GM18909 (cell line): ENCODE data around the gene DEFB127.
"Not testable (repeated sequence)": the region's sequence is repeated elsewhere in the genome, so short reads cannot be mapped to it uniquely, and the experiment has no call there.

Experiments
- ATAC-seq: cut with Tn5 transposase; IDR thresholded peaks from one replicate; pipeline ENCODE4 v1.9.1; 2021; ENCODE audit warnings: mild to moderate bottlenecking; ENCODE audit not compliant: unreplicated experiment, poor library complexity

Gene DEFB127, protein sequence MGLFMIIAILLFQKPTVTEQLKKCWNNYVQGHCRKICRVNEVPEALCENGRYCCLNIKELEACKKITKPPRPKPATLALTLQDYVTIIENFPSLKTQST

DNA sequence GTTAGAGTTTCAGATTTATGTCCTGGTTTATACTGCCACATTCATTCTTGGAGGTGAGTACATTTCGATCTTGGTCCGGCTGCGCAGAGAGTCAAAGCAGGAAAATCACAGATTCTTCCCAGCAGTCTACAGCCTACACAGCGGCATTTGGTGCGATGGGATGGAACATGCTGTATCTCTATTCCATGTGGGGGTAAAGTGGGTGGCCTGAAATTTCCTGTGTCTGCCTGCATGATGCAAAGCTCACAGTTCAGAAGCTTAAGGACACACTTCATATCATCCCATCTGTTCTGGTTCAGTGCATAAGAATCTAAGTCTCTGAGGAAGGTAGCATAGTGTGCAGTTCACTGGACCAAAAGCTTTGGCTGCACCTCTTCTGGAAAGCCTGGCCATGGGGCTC is at the start of gene DEFB127:
DEFB127 (plus strand) TSS at position 301 of the 400 bp plus-strand sequence; CDS start at position 392, 91 bp downstream.
- no peak for ATAC-seq

DNA sequence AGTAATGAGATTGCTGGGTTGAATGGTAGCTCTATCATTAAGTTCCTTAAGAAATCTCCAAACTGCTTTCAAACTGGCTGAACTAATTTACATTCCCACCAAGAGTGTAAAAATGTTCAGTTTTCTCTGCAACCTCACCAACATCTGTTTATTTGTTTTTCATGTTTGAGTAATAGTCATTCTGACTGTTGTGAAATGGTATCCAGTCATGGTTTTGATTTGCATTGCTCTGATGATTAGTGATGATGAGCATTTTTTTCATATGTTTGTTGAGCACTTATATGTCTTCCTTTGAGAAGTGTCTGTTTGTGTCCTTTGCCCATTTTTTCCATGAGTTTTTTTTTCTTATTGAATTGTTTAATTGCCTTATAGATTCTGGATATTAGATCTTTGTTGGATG is 44.9 kb upstream of the DEFB127 start:
- no peak for ATAC-seq

DNA sequence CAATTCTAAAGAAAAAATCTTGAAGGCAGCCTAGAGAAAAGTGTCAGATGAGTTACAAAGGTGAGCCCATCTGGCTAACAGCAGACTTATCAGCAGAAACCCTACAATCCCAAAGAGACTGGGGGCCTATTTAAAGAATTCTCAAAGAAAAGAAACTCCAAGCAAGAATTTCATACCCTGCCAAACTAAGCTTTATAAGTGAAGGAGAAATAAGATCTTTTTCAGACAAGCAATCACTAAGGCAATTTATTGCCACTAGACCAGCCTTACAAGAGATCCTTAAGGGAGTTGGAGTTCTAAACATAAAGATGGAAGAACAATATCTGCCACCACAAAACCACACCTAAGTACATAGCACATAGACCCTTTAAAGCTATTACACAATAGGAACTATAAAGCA is 39.7 kb upstream of the DEFB127 start:
- ATAC-seq: no peak

DNA sequence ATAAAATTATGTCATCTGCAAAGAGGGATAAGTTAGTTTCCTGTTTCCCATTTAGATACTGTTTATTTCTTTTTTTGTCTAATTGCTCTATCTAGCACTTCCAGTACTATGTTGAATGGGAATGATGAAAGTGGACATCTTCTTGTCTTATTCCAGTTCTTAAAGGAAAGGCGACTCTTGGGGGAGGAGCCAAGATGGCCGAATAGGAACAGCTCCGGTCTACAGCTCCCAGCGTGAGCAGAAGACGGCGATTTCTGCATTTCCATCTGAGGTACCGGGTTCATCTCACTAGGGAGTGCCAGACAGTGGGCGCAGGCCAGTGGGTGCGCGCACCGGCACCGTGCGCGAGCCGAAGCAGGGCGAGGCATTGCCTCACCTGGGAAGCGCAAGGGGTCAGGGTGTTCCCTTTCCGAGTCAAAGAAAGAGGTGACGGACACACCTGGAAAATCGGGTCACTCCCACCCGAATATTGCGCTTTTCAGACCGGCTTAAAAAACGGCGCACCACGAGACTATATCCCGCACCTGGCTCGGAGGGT is 27.4 kb upstream of the DEFB127 start:
- not testable (repeated sequence) for ATAC-seq

GRCh38 chr20:137668-138490 is 19.4 kb upstream of the DEFB127 start:
- no peak for ATAC-seq

DNA sequence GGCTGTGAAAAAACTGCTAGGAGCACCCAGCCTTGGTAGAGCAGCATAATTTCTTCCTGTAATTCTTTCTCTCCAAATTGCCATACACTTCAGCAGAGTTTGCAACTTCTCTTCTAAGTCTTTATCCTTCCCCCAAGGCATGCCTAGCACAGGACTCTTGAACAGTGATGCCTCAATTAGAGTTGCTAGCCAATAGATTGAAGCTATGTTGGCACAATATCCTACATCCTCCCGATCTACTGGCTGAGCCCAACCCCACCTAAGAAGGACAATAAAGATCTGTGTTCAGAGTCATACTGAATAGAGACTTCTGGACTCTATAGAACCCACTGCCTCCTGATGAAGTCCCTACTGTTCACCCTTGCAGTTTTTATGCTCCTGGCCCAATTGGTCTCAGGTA is 15.0 kb upstream of the DEFB127 start, which contains the start of gene DEFB126:
DEFB126 (plus strand) TSS at position 301 of the 400 bp plus-strand sequence; CDS start at position 340, 39 bp downstream.
- no peak for ATAC-seq

DNA sequence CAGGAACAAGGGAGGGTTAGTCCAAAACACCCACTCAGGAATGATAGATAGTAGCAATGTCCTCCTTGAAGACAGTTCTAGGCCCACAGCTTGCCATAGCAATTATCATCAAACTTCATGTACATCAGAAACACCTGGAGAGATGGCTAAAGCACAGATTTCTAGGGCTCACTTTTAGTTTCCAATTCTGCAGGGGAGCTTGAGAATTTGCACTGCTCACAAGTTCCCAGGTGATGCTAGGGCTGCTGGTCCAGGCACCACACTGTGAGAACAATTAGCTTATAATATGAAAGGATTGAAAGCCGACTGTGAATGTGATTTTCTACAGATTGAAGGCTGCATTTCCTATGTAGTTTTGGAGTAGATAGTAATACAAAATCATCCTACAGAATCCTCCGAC is 11.4 kb upstream of the DEFB127 start:
- no peak for ATAC-seq

- no peak for ATAC-seq
Measured at GRCh38 chr20:152131-152530, 5.1 kb upstream of the DEFB127 start.

GRCh38 chr20:164618-165017 is 7.4 kb downstream of the DEFB127 start:
- no peak for ATAC-seq

GRCh38 chr20:168876-169275 is 11.6 kb downstream of the DEFB127 start:
- no peak for ATAC-seq

DNA sequence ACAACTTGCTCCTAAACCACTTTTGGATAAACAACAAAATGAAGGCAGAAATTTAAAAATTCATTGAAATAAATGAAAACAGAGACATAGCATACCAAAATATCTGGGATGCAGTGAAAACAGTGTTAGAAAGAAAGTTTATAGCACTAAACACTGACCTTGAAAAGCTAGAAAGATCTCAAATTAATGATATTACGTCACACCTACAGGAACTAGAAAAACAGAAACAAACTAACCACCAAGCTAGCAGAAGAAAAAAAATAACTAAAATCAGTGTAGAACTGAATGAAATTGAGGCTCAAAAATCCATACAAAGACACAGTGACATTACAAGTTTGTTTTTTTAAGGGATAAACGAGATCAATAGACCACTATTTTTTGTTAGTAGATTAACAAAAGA is 27.0 kb downstream of the DEFB127 start:
- no peak for ATAC-seq

DNA sequence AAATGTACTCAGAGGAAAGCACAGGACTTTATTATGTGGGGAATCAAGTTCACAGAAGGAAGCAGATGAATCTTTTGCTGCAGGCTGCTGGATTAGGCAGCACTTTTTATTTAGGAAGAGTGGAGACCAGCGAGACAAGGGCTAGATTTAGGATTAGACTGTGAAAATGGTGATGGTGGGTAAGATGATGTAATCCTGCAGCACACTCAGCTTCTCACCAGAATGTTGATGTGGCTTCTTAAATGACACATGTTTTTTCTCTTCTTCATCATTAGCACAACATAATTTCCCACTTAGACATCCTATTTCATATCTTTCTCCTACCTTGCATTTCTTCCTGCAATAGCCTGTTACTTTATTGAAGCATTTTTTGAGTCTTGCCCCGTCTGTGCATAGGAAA is 30.5 kb downstream of the DEFB127 start:
- no peak for ATAC-seq

DNA sequence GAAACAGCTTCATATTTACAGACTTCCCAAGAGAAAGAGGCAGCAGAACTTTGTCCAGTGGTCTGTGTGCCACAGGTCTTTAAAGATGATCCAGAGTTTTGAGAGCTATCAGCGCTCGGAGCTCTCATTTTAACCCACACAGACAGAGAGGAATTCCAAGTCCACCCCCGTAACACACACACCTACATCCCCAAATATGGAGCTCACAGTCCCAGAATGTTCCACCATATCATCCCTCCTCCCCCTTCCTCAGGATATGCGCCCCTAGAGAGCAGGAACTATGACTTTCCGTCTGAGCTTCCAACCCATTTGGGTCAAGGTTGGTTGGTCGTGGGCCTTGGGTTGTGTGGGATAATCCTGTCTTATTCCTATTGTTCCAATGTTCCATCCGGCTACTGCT is 32.4 kb downstream of the DEFB127 start, which contains the start of gene DEFB128:
DEFB128 (minus strand) TSS at position 101 of the 400 bp plus-strand sequence; CDS start at position 13, 88 bp downstream.
- no peak for ATAC-seq

- ATAC-seq: no peak
Measured at GRCh38 chr20:198225-198624, 41.0 kb downstream of the DEFB127 start.

- no peak for ATAC-seq
Measured at GRCh38 chr20:199996-200395, 42.7 kb downstream of the DEFB127 start.

GRCh38 chr20:203630-204029 is 46.4 kb downstream of the DEFB127 start:
- not testable (repeated sequence) for ATAC-seq
